Breast epithelium (tissue), 4 donors: ENCODE measurements around the gene TCF21. TPM values are rescaled to one million over a fixed set of nuclear protein-coding genes. Genes with fewer than 3 reads are reported as not detected.

Experiments used
- DNase-seq, 2 donors: peaks; one replicate each; pipeline ENCODE4 v3.0.0-alpha.2; 2019; ENCODE audit warnings: low spot score in 2 of 2
- H3K27ac ChIP-seq, 2 donors: fragments of 200-600 bp; sonication (generic) in 1 of 2; one replicate each; pipeline ENCODE4 v1.5.1; 2016 to 2019; ENCODE audit warnings: mild to moderate bottlenecking in 1 of 2
- H3K27me3 ChIP-seq, 2 donors: fragments of 200-600 bp; sonication (generic) in 1 of 2; one replicate each; pipeline versions ENCODE4 v1.5.1 to v1.6.0; 2017 to 2019; ENCODE audit warnings: control low read depth in 1 of 2, mild to moderate bottlenecking in 1 of 2
- H3K36me3 ChIP-seq: fragments of 200-600 bp; one replicate; pipeline ENCODE4 v1.5.1; 2019
- H3K4me1 ChIP-seq, 2 donors: fragments of 200-600 bp; sonication (generic); one replicate each; pipeline ENCODE4 v1.5.1; 2016 to 2019; ENCODE audit warnings: control low read depth in 1 of 2
- H3K4me3 ChIP-seq, 3 donors: fragments of 200-600 bp; sonication (generic); 1 replicate in 2 of 3; 2 replicates in 1 of 3; pipeline ENCODE4 v1.5.1; 2016 to 2019; ENCODE audit warnings: mild to moderate bottlenecking in 3 of 3, moderate library complexity in 2 of 3
- H3K9me3 ChIP-seq, 2 donors: fragments of 200-600 bp; sonication (generic) in 1 of 2; one replicate each; pipeline ENCODE4 v1.5.1; 2016 to 2019; ENCODE audit warnings: control low read depth in 1 of 2
- POLR2A ChIP-seq: fragments of 450-650 bp; IDR thresholded peaks from one replicate; pipeline ENCODE4 v1.6.1; 2016; ENCODE audit warnings: antibody characterized with exemption, mild to moderate bottlenecking, moderate library complexity
- POLR2AphosphoS5 ChIP-seq, 3 donors: sonication (generic); formaldehyde crosslinking; IDR thresholded peaks; one replicate each; pipeline ENCODE4 v1.6.1; 2017; ENCODE audit warnings: antibody characterized with exemption in 3 of 3
- intact Hi-C: fragments of 100-400 bp; cut with DNase I; formaldehyde crosslinking; loops from one replicate; pipeline ENCODE4 v1.15.1; 2023; ENCODE audit warnings: low total_unique reads
- total RNA-seq, 3 donors: library from RNA; depleted of rRNA; stranded (reverse); fragments of >200 nt; gene quantifications; one replicate each; pipeline ENCODE4 v1.1.0, GENCODE V29; 2016
- TF ChIP-seq, protein P1 (sequence below), 3 donors: fragments of 450-650 bp; IDR thresholded peaks; one replicate each; pipeline ENCODE4 v1.5.1; 2016 to 2017; ENCODE audit warnings: antibody characterized with exemption in 3 of 3, mild to moderate bottlenecking in 3 of 3, moderate library complexity in 3 of 3

TCF21 gene
- total RNA-seq, 3 donors from 2014 or later, result 1.0 TPM; not detected in 2

GRCh38 chr6:133895573-133896343 lies 6.8 kb downstream of the TCF21 start:
- intact Hi-C loops, result no loop called here
- DNase-seq, result no peak
- H3K9me3 ChIP-seq, result no peaks in the 10 kb centered on the region
- H3K27me3 ChIP-seq, result peaks cover 5 to 70% of the 10 kb centered on the region in 2 donors
- H3K36me3 ChIP-seq, result no peaks in the 10 kb centered on the region
- peak overlapping the region in 1 of 3 donors; percentile 56 for H3K4me3 ChIP-seq
- no peak overlapping the region for H3K27ac ChIP-seq
- H3K4me1 ChIP-seq, result no peaks in the 10 kb centered on the region
- TF ChIP-seq POLR2AphosphoS5 (IDR thresholded peaks at IDR 0.05) (no peak), POLR2A (no peak)
- TF ChIP-seq, protein P1, sequence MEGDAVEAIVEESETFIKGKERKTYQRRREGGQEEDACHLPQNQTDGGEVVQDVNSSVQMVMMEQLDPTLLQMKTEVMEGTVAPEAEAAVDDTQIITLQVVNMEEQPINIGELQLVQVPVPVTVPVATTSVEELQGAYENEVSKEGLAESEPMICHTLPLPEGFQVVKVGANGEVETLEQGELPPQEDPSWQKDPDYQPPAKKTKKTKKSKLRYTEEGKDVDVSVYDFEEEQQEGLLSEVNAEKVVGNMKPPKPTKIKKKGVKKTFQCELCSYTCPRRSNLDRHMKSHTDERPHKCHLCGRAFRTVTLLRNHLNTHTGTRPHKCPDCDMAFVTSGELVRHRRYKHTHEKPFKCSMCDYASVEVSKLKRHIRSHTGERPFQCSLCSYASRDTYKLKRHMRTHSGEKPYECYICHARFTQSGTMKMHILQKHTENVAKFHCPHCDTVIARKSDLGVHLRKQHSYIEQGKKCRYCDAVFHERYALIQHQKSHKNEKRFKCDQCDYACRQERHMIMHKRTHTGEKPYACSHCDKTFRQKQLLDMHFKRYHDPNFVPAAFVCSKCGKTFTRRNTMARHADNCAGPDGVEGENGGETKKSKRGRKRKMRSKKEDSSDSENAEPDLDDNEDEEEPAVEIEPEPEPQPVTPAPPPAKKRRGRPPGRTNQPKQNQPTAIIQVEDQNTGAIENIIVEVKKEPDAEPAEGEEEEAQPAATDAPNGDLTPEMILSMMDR (IDR thresholded peaks at IDR 0.05), result no peak

- H3K36me3 ChIP-seq, result no peaks in the 10 kb centered on the region
- intact Hi-C loops, result no loop called here
- no peak for DNase-seq
- no peaks in the 10 kb centered on the region for H3K4me1 ChIP-seq
- no peaks in the 10 kb centered on the region for H3K9me3 ChIP-seq
- no peak overlapping the region for H3K27ac ChIP-seq
- TF ChIP-seq, protein P1 (IDR thresholded peaks at IDR 0.05), result no peak
- TF ChIP-seq POLR2AphosphoS5 (IDR thresholded peaks at IDR 0.05) (no peak), POLR2A (no peak)
- H3K27me3 ChIP-seq, result peaks cover 4 to 64% of the 10 kb centered on the region in 2 donors
- no peak overlapping the region for H3K4me3 ChIP-seq
These were observed 7.4 kb downstream of the TCF21 start for GRCh38 chr6:133896344-133896721.

GRCh38 chr6:133898263-133898662 lies 9.3 kb downstream of the TCF21 start:
- H3K4me3 ChIP-seq, result no peak overlapping the region
- H3K9me3 ChIP-seq, result no peaks in the 10 kb centered on the region
- intact Hi-C loops, result no loop called here
- TF ChIP-seq, protein P1 (IDR thresholded peaks at IDR 0.05), result no peak
- no peak for TF ChIP-seq POLR2A
- TF ChIP-seq POLR2AphosphoS5 (IDR thresholded peaks at IDR 0.05), result no peak
- no peaks in the 10 kb centered on the region for H3K4me1 ChIP-seq
- no peak overlapping the region for H3K27ac ChIP-seq
- DNase-seq, result no peak
- H3K36me3 ChIP-seq, result no peaks in the 10 kb centered on the region
- H3K27me3 ChIP-seq, result peaks cover 0 to 53% of the 10 kb centered on the region in 2 donors

DNA sequence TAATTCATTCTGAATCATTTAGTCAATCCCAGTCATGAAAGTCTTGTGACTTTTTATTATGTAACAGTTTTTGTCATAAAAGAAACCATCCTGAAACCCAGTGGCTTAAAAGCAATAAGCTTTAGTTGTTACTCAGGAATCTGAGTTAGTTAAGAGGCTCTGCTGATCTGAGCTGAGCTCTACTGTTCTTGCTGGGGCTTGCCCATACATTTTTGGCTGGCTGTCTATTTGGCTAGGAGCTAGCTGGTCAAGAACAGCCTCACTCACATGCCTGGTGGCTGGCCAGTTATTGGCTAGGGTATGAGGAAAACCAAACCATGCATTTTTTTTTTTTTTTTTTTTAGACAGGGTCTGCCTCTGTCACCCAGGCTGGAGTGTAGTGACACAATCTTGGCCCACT lies 10.6 kb downstream of the TCF21 start:
- H3K27me3 ChIP-seq, result peaks cover 0 to 49% of the 10 kb centered on the region in 2 donors

DNA sequence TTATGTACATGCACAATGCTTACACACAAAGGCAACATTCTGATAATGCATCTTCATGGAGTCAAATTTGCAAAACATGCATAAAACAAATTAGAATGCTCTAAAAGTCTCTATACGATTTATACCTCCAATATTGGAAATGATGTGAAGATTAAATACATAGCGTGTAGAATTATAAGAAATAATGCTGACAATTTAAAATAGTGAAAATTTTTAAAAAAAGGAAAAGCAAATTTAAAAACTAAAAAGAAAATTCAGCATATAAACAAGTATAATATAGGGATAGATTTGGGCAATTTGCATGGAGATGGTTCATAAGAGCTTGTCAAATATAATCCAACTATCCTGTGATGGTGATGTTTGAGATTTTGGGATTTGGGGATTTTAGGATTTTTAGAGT lies 14.9 kb downstream of the TCF21 start:
- Histone ChIP-seq H3K4me3 (no peak overlapping the region), H3K27me3 (peaks cover 0 to 23% of the 10 kb centered on the region in 2 donors), H3K36me3 (no peaks in the 10 kb centered on the region), H3K4me1 (no peaks in the 10 kb centered on the region), H3K9me3 (no peaks in the 10 kb centered on the region), H3K27ac (no peak overlapping the region)
- TF ChIP-seq POLR2A (no peak), POLR2AphosphoS5 (IDR thresholded peaks at IDR 0.05) (no peak)
- TF ChIP-seq, protein P1 (IDR thresholded peaks at IDR 0.05), result no peak
- no peak for DNase-seq
- intact Hi-C loops, result no loop called here

More for the DNA sequence above, 10.6 kb downstream of the TCF21 start:
- no peak overlapping the region for H3K4me3 ChIP-seq
- DNase-seq, result no peak
- no peaks in the 10 kb centered on the region for H3K9me3 ChIP-seq
- no peaks in the 10 kb centered on the region for H3K4me1 ChIP-seq
- no peaks in the 10 kb centered on the region for H3K36me3 ChIP-seq
- no peak overlapping the region for H3K27ac ChIP-seq
- intact Hi-C loops, result no loop called here
- no peak for TF ChIP-seq POLR2A
- TF ChIP-seq, protein P1 (IDR thresholded peaks at IDR 0.05), result no peak
- TF ChIP-seq POLR2AphosphoS5 (IDR thresholded peaks at IDR 0.05), result no peak
